ENCODE results near the gene TSEN54. TPM values are rescaled to one million over a fixed set of nuclear protein-coding genes. Genes with fewer than 3 reads are reported as not detected.

Gene TSEN54
- total and polyA plus RNA-seq, 2 experiments from 2014 or later, result 45.9 to 62.5 TPM

DNA sequence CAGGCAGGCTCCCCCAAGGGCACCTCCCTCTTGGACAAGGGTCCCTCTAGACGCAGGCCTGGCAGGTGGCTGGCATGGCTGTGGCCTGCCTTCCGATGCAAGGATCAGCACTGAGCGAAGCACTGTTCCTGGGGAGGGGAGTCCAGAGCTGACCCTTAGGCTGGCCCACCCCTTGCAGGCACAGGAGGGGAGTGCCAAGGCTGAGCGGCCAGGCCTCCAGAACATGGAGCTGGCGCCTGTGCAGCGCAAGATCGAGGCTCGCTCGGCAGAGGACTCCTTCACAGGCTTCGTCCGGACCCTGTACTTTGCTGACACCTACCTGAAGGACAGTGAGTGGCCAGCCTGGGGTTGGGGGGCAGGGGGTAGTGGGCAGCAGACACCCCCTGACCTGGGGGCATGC is 54.4 kb downstream of the TSEN54 start:
- H3K9me3 Mint-ChIP-seq, result no peaks in the 10 kb centered on the region
- no peak for ATAC-seq

More for the DNA sequence above, 54.4 kb downstream of the TSEN54 start:
- H3K36me3 Mint-ChIP-seq (ENCODE audit: low read depth), result peaks cover 3% of the 10 kb centered on the region; the same call in 1 of the 3 replicates
- no peaks in the 10 kb centered on the region for H3F3A ChIP-seq (replicated peaks; ENCODE audit: low read depth)
- no peak overlapping the region for H3K27ac ChIP-seq (ENCODE audit: low read depth)
- H2AFZ ChIP-seq, result no peak overlapping the region
- no peak overlapping the region for H3K4me2 ChIP-seq
- no peaks in the 10 kb centered on the region for H3K36me3 ChIP-seq (ENCODE audit: insufficient read depth)
- TF ChIP-seq CTCF (conservative IDR thresholded peaks at IDR 0.05; ENCODE audit: low read depth in 2 of 2) (no peak), JUNB (IDR thresholded peaks at IDR 0.05; ENCODE audit: unreplicated experiment) (no peak), EZH2 (IDR thresholded peaks at IDR 0.05; ENCODE audit: low read depth, unreplicated experiment) (no peak), ZNF114 (CRISPR knock-in tag; IDR thresholded peaks at IDR 0.05) (no peak), NANOG (IDR thresholded peaks at IDR 0.05; ENCODE audit: borderline replicate concordance) (no peak)
- TF ChIP-seq, protein P1, sequence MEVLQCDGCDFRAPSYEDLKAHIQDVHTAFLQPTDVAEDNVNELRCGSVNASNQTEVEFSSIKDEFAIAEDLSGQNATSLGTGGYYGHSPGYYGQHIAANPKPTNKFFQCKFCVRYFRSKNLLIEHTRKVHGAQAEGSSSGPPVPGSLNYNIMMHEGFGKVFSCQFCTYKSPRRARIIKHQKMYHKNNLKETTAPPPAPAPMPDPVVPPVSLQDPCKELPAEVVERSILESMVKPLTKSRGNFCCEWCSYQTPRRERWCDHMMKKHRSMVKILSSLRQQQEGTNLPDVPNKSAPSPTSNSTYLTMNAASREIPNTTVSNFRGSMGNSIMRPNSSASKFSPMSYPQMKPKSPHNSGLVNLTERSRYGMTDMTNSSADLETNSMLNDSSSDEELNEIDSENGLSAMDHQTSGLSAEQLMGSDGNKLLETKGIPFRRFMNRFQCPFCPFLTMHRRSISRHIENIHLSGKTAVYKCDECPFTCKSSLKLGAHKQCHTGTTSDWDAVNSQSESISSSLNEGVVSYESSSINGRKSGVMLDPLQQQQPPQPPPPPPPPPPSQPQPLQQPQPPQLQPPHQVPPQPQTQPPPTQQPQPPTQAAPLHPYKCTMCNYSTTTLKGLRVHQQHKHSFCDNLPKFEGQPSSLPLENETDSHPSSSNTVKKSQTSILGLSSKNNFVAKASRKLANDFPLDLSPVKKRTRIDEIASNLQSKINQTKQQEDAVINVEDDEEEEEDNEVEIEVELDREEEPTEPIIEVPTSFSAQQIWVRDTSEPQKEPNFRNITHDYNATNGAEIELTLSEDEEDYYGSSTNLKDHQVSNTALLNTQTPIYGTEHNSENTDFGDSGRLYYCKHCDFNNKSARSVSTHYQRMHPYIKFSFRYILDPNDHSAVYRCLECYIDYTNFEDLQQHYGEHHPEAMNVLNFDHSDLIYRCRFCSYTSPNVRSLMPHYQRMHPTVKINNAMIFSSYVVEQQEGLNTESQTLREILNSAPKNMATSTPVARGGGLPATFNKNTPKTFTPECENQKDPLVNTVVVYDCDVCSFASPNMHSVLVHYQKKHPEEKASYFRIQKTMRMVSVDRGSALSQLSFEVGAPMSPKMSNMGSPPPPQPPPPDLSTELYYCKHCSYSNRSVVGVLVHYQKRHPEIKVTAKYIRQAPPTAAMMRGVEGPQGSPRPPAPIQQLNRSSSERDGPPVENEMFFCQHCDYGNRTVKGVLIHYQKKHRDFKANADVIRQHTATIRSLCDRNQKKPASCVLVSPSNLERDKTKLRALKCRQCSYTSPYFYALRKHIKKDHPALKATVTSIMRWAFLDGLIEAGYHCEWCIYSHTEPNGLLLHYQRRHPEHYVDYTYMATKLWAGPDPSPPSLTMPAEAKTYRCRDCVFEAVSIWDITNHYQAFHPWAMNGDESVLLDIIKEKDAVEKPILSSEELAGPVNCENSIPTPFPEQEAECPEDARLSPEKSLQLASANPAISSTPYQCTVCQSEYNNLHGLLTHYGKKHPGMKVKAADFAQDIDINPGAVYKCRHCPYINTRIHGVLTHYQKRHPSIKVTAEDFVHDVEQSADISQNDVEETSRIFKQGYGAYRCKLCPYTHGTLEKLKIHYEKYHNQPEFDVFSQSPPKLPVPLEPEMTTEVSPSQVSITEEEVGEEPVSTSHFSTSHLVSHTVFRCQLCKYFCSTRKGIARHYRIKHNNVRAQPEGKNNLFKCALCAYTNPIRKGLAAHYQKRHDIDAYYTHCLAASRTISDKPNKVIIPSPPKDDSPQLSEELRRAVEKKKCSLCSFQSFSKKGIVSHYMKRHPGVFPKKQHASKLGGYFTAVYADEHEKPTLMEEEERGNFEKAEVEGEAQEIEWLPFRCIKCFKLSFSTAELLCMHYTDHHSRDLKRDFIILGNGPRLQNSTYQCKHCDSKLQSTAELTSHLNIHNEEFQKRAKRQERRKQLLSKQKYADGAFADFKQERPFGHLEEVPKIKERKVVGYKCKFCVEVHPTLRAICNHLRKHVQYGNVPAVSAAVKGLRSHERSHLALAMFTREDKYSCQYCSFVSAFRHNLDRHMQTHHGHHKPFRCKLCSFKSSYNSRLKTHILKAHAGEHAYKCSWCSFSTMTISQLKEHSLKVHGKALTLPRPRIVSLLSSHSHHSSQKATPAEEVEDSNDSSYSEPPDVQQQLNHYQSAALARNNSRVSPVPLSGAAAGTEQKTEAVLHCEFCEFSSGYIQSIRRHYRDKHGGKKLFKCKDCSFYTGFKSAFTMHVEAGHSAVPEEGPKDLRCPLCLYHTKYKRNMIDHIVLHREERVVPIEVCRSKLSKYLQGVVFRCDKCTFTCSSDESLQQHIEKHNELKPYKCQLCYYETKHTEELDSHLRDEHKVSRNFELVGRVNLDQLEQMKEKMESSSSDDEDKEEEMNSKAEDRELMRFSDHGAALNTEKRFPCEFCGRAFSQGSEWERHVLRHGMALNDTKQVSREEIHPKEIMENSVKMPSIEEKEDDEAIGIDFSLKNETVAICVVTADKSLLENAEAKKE (CRISPR knock-in tag; IDR thresholded peaks at IDR 0.05), result no peak
- TF ChIP-seq, protein P2, sequence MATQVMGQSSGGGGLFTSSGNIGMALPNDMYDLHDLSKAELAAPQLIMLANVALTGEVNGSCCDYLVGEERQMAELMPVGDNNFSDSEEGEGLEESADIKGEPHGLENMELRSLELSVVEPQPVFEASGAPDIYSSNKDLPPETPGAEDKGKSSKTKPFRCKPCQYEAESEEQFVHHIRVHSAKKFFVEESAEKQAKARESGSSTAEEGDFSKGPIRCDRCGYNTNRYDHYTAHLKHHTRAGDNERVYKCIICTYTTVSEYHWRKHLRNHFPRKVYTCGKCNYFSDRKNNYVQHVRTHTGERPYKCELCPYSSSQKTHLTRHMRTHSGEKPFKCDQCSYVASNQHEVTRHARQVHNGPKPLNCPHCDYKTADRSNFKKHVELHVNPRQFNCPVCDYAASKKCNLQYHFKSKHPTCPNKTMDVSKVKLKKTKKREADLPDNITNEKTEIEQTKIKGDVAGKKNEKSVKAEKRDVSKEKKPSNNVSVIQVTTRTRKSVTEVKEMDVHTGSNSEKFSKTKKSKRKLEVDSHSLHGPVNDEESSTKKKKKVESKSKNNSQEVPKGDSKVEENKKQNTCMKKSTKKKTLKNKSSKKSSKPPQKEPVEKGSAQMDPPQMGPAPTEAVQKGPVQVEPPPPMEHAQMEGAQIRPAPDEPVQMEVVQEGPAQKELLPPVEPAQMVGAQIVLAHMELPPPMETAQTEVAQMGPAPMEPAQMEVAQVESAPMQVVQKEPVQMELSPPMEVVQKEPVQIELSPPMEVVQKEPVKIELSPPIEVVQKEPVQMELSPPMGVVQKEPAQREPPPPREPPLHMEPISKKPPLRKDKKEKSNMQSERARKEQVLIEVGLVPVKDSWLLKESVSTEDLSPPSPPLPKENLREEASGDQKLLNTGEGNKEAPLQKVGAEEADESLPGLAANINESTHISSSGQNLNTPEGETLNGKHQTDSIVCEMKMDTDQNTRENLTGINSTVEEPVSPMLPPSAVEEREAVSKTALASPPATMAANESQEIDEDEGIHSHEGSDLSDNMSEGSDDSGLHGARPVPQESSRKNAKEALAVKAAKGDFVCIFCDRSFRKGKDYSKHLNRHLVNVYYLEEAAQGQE (IDR thresholded peaks at IDR 0.05; ENCODE audit: unreplicated experiment), result no peak
- H3K27me3 ChIP-seq (ENCODE audit: insufficient read depth), result no peaks in the 10 kb centered on the region
- H3K4me1 Mint-ChIP-seq, result no peaks in the 10 kb centered on the region; the same call in 2 of the 3 replicates
- H3K79me2 ChIP-seq (replicated peaks; ENCODE audit: insufficient read depth), result no peaks in the 10 kb centered on the region
- no peaks in the 10 kb centered on the region for H4K20me1 ChIP-seq (replicated peaks; ENCODE audit: insufficient read depth)
- no peaks in the 10 kb centered on the region for H3K9me2 ChIP-seq (ENCODE audit: insufficient read depth)
- no peak overlapping the region for H3K4me3 Mint-ChIP-seq
- no peaks in the 10 kb centered on the region for H3K4me1 ChIP-seq (ENCODE audit: insufficient read depth)
- no peak for DNase-seq (ENCODE audit: low spot score)
- peaks cover 1% of the 10 kb centered on the region for H3K27me3 Mint-ChIP-seq (ENCODE audit: insufficient read depth, low read depth, poor library complexity)
- H3K4me3 ChIP-seq, result no peak overlapping the region
- no peak overlapping the region for H3K27ac Mint-ChIP-seq

All from GM23338 (cell line).